ENCODE measurements around the gene GSTA3. TPM values are rescaled to one million over a fixed set of nuclear protein-coding genes. Genes with fewer than 3 reads are reported as not detected.
"Not testable (repeated sequence)": the region's sequence is repeated elsewhere in the genome, so short reads cannot be mapped to it uniquely, and the experiment has no call there.

GSTA3 gene
- total and polyA plus RNA-seq, 7 donors = not detected

- no peak for DNase-seq
- Histone ChIP-seq H3K27ac (no peak overlapping the region), H3K36me3 (no peaks in the 10 kb centered on the region), H3K9me3 (peaks cover 0 to 4% (median 1%) of the 10 kb centered on the region in 4 donors), H3K27me3 (no peaks in the 10 kb centered on the region), H3K4me3 (no peak overlapping the region), H3K4me1 (no peaks in the 10 kb centered on the region)
- intact Hi-C loops (cut with DNase I) = no loop called here
- 92 to 93% methylated on average over 4 of the region's 4 CpGs for WGBS, 2 donors
- TF ChIP-seq CTCF (IDR thresholded peaks at IDR 0.05) (no peak), POLR2AphosphoS5 (IDR thresholded peaks at IDR 0.05) (no peak), EP300 (IDR thresholded peaks at IDR 0.05) (no peak), POLR2A (IDR thresholded peaks at IDR 0.05) (no peak)
Measured at GRCh38 chr6:52900536-52900935, 9.0 kb downstream of the GSTA3 start.

- H3K9me3 ChIP-seq; H3K4me3 ChIP-seq; DNase-seq; H3K4me1 ChIP-seq; H3K27ac ChIP-seq; intact Hi-C loops (cut with DNase I); H3K36me3 ChIP-seq; H3K27me3 ChIP-seq: not testable (repeated sequence)
- WGBS, 2 donors = 74 to 77% methylated on average over 3 of the region's 3 CpGs
Measured at GRCh38 chr6:52895790-52896189, 13.7 kb downstream of the GSTA3 start.

GRCh38 chr6:52894285-52894684, 15.2 kb downstream of the GSTA3 start:
- no peaks in the 10 kb centered on the region for H3K36me3 ChIP-seq
- intact Hi-C loops (cut with DNase I) = no loop called here
- TF ChIP-seq CTCF (IDR thresholded peaks at IDR 0.05) = no peak
- TF ChIP-seq POLR2A (IDR thresholded peaks at IDR 0.05) = no peak
- no peak for TF ChIP-seq POLR2AphosphoS5 (IDR thresholded peaks at IDR 0.05)
- TF ChIP-seq EP300 (IDR thresholded peaks at IDR 0.05) = no peak
- 79 to 92% methylated on average over 2 of the region's 2 CpGs for WGBS, 2 donors
- no peak overlapping the region for H3K4me3 ChIP-seq
- no peaks in the 10 kb centered on the region for H3K27me3 ChIP-seq
- DNase-seq = no peak
- H3K4me1 ChIP-seq = no peaks in the 10 kb centered on the region
- H3K9me3 ChIP-seq = peaks cover 0 to 4% (median 1%) of the 10 kb centered on the region in 4 donors
- no peak overlapping the region for H3K27ac ChIP-seq

- H3K27me3 ChIP-seq = no peaks in the 10 kb centered on the region
- H3K4me3 ChIP-seq = no peak overlapping the region
- H3K36me3 ChIP-seq = no peaks in the 10 kb centered on the region
- H3K9me3 ChIP-seq = peaks cover 0 to 4% (median 1%) of the 10 kb centered on the region in 4 donors
- DNase-seq = no peak
- no peak overlapping the region for H3K27ac ChIP-seq
- intact Hi-C loops (cut with DNase I) = no loop called here
- TF ChIP-seq CTCF (IDR thresholded peaks at IDR 0.05) (no peak), POLR2A (IDR thresholded peaks at IDR 0.05) (no peak), EP300 (IDR thresholded peaks at IDR 0.05) (no peak), POLR2AphosphoS5 (IDR thresholded peaks at IDR 0.05) (no peak)
- H3K4me1 ChIP-seq = no peaks in the 10 kb centered on the region
- 61 to 84% methylated on average over 2 of the region's 2 CpGs for WGBS, 2 donors
Measured at GRCh38 chr6:52893803-52894202, 15.7 kb downstream of the GSTA3 start.

- intact Hi-C loops (cut with DNase I) = no loop called here
- H3K9me3 ChIP-seq = peaks cover 0 to 4% (median 1%) of the 10 kb centered on the region in 4 donors
- DNase-seq = no peak
- H3K27me3 ChIP-seq = no peaks in the 10 kb centered on the region
- H3K36me3 ChIP-seq = no peaks in the 10 kb centered on the region
- no peak overlapping the region for H3K27ac ChIP-seq
- H3K4me1 ChIP-seq = no peaks in the 10 kb centered on the region
- no peak overlapping the region for H3K4me3 ChIP-seq
- WGBS, 2 donors = 72 to 89% methylated on average over 4 of the region's 4 CpGs
- TF ChIP-seq EP300 (IDR thresholded peaks at IDR 0.05) (no peak), CTCF (IDR thresholded peaks at IDR 0.05) (no peak), POLR2A (IDR thresholded peaks at IDR 0.05) (no peak), POLR2AphosphoS5 (IDR thresholded peaks at IDR 0.05) (no peak)
Measured at GRCh38 chr6:52893221-52893620, 16.3 kb downstream of the GSTA3 start.

All from sigmoid colon (tissue), 7 donors.